Measurements from ENCODE around the gene B4GALT1.

GRCh38 chr9:33175649-33176325 lies 8.7 kb upstream of the B4GALT1 start:
- TF ChIP-seq POLR2AphosphoS5 (IDR thresholded peaks at IDR 0.05; ENCODE audit: low read depth, low read length) (no peak), TAF1 (IDR thresholded peaks at IDR 0.05; ENCODE audit: borderline replicate concordance, insufficient read depth, low read length) (no peak), SIN3A (IDR thresholded peaks at IDR 0.05; ENCODE audit: borderline replicate concordance, insufficient read depth, low read length) (no peak), REST (IDR thresholded peaks at IDR 0.05; ENCODE audit: insufficient read depth in 1 of 2, low read depth in 2 of 2, low read length in 2 of 2) (no peak), FOXP2 (optimal IDR thresholded peaks at IDR 0.05; ENCODE audit: borderline replicate concordance, extremely low read depth, extremely low read length, insufficient read depth) (no peak)

All from PFSK-1 (cell line).